H1 (cell line): ENCODE measurements around the gene LRRTM4. TPM values are rescaled to one million over a fixed set of nuclear protein-coding genes. Genes with fewer than 3 reads are reported as not detected.

Source experiments
- CTCF ChIA-PET: fragments of 300-600 bp; sonication (Branson Sonifier 250); formaldehyde crosslinking; loops from one replicate; lab custom pipeline; 2021; ENCODE audit not compliant: partially characterized antibody; lab: Charles Lee
- POLR2A ChIA-PET: fragments of 300-600 bp; sonication (Branson Sonifier 250); formaldehyde crosslinking; loops from one replicate; lab custom pipeline; 2021; ENCODE audit warnings: inconsistent platforms; ENCODE audit not compliant: partially characterized antibody; lab: Charles Lee
- DNase-seq, 2 experiments: peaks; one replicate each; pipeline versions ENCODE4 v3.0.0 to v3.0.0-alpha.2; 2010 to 2022; ENCODE audit warnings: low spot score in 2 of 2, low read depth in 1 of 2, mixed read lengths in 1 of 2
- FAIRE-seq: peaks from 2 replicates; lab custom pipeline; 2011; peaks lifted over from hg19 to GRCh38; lab: Jason Lieb, UNC
- H2AFZ ChIP-seq: 2 replicates; pipeline ENCODE4 v1.8.1; 2012; ENCODE audit warnings: low read length, inconsistent platforms
- H2AK5ac ChIP-seq: 2 replicates; pipeline ENCODE4 v1.6.1; 2013; ENCODE audit warnings: low read depth, low read length
- H2BK120ac ChIP-seq: replicated peaks from 2 replicates; pipeline ENCODE3; 2013; ENCODE audit warnings: low read depth, low read length, inconsistent platforms
- H2BK12ac ChIP-seq: 2 replicates; pipeline ENCODE4 v1.6.1; 2013; ENCODE audit warnings: low read depth, low read length
- H2BK15ac ChIP-seq: 2 replicates; pipeline ENCODE4 v1.6.1; 2013; ENCODE audit warnings: low read length
- H2BK20ac ChIP-seq: 2 replicates; pipeline ENCODE4 v1.6.1; 2013; ENCODE audit warnings: low read length
- H2BK5ac ChIP-seq: 2 replicates; pipeline ENCODE4 v1.6.1; 2013; ENCODE audit warnings: low read depth, low read length
- H3K14ac ChIP-seq: 2 replicates; pipeline ENCODE4 v1.6.1; 2013; ENCODE audit warnings: inconsistent platforms; ENCODE audit not compliant: insufficient read length
- H3K18ac ChIP-seq: 2 replicates; pipeline ENCODE4 v1.6.1; 2013; ENCODE audit warnings: low read length; ENCODE audit errors: extremely low read depth
- H3K23ac ChIP-seq: 2 replicates; pipeline ENCODE4 v1.6.1; 2013; ENCODE audit warnings: inconsistent platforms; ENCODE audit not compliant: insufficient read length
- H3K23me2 ChIP-seq: 2 replicates; pipeline ENCODE4 v1.6.1; 2013; ENCODE audit warnings: low read depth, low read length
- H3K27ac ChIP-seq: 2 replicates; pipeline ENCODE4 v1.6.1; 2011; ENCODE audit warnings: low read depth, low read length, inconsistent platforms
- H3K27me3 ChIP-seq, 4 experiments: replicated peaks in 1 of 4; 1 replicate in 1 of 4; 2 replicates in 3 of 4; pipeline versions ENCODE4 v1.6.1 to v1.8.1; 2011 to 2013; ENCODE audit warnings: low read length in 3 of 4, mild to moderate bottlenecking in 3 of 4, inconsistent platforms in 2 of 4, mixed read lengths in 2 of 4, moderate library complexity in 1 of 4; ENCODE audit not compliant: control insufficient read depth in 3 of 4, insufficient read depth in 3 of 4; ENCODE audit errors: extremely low read depth in 1 of 4
- H3K36me3 ChIP-seq, 4 experiments: 2 replicates each; pipeline versions ENCODE4 v1.6.1 to v1.8.1; 2011 to 2013; ENCODE audit warnings: mild to moderate bottlenecking in 4 of 4, low read length in 3 of 4, moderate library complexity in 2 of 4, control low read depth in 1 of 4, inconsistent platforms in 1 of 4; ENCODE audit not compliant: insufficient read depth in 4 of 4, control insufficient read depth in 2 of 4
- H3K4ac ChIP-seq: replicated peaks from 2 replicates; pipeline ENCODE3; 2013; ENCODE audit warnings: low read length, low read depth, mixed read lengths, inconsistent platforms; ENCODE audit not compliant: insufficient read length
- H3K4me1 ChIP-seq, 4 experiments: replicated peaks in 1 of 4; 1 replicate in 1 of 4; 2 replicates in 3 of 4; pipeline versions ENCODE4 v1.6.1 to v1.8.1; 2011 to 2013; ENCODE audit warnings: low read length in 3 of 4, inconsistent platforms in 2 of 4, mixed read lengths in 1 of 4; ENCODE audit not compliant: insufficient read depth in 4 of 4, control insufficient read depth in 3 of 4
- H3K4me2 ChIP-seq, 2 experiments: 2 replicates each; pipeline versions ENCODE4 v1.6.1 to v1.8.1; 2011 to 2013; ENCODE audit warnings: low read depth in 2 of 2, low read length in 2 of 2, control low read depth in 1 of 2, inconsistent platforms in 1 of 2, mild to moderate bottlenecking in 1 of 2; ENCODE audit not compliant: insufficient read depth in 1 of 2
- H3K4me3 ChIP-seq, 4 experiments: fragments of 200-600, 300-600 bp in 1 of 4; sonication (generic), shearing (Covaris generic), sonication (Bioruptor Twin) in 1 of 4; 2 replicates each; pipeline versions ENCODE4 v1.5.1 to v1.8.1; 2011 to 2016; ENCODE audit warnings: low read length in 4 of 4, low read depth in 3 of 4, control low read depth in 2 of 4, inconsistent platforms in 2 of 4, mild to moderate bottlenecking in 2 of 4, mixed read lengths in 1 of 4, moderate library complexity in 1 of 4; ENCODE audit not compliant: insufficient read depth in 2 of 4; ENCODE audit errors: extremely low read depth in 1 of 4
- H3K56ac ChIP-seq: replicated peaks from 2 replicates; pipeline ENCODE3; 2013; ENCODE audit warnings: low read depth, mild to moderate bottlenecking, mixed read lengths, low read length, inconsistent platforms; ENCODE audit not compliant: insufficient read length
- H3K79me1 ChIP-seq: 2 replicates; pipeline ENCODE4 v1.6.1; 2013; ENCODE audit warnings: low read depth, low read length, control low read depth
- H3K79me2 ChIP-seq, 2 experiments: 2 replicates each; pipeline versions ENCODE4 v1.6.1 to v1.8.1; 2012 to 2013; ENCODE audit warnings: low read length in 2 of 2, mild to moderate bottlenecking in 2 of 2, inconsistent platforms in 1 of 2; ENCODE audit not compliant: insufficient read depth in 2 of 2, control insufficient read depth in 1 of 2
- H3K9ac ChIP-seq, 4 experiments: replicated peaks in 1 of 4; 1 replicate in 1 of 4; 2 replicates in 3 of 4; pipeline versions ENCODE4 v1.6.1 to v1.8.1; 2011 to 2013; ENCODE audit warnings: low read depth in 3 of 4, low read length in 3 of 4, control low read depth in 2 of 4, mild to moderate bottlenecking in 2 of 4, moderate library complexity in 2 of 4, inconsistent platforms in 1 of 4; ENCODE audit errors: extremely low read depth in 1 of 4
- H3K9me3 ChIP-seq, 2 experiments: 2 replicates each; pipeline versions ENCODE4 v1.6.1 to v1.8.1; 2012 to 2013; ENCODE audit warnings: mild to moderate bottlenecking in 2 of 2, moderate library complexity in 2 of 2, control low read depth in 1 of 2, inconsistent platforms in 1 of 2, low read depth in 1 of 2, low read length in 1 of 2, mixed read lengths in 1 of 2; ENCODE audit not compliant: insufficient read depth in 2 of 2
- H4K20me1 ChIP-seq, 2 experiments: replicated peaks in 1 of 2; 2 replicates each; pipeline versions ENCODE3 to v1.8.1; 2011 to 2013; ENCODE audit warnings: inconsistent platforms in 2 of 2, low read length in 2 of 2, mild to moderate bottlenecking in 1 of 2; ENCODE audit not compliant: insufficient read depth in 2 of 2, control insufficient read depth in 1 of 2
- H4K5ac ChIP-seq: 2 replicates; pipeline ENCODE4 v1.6.1; 2013; ENCODE audit warnings: low read length, low read depth, mixed read lengths, inconsistent platforms; ENCODE audit not compliant: insufficient read length
- H4K8ac ChIP-seq: 2 replicates; pipeline ENCODE4 v1.8.0; 2013; ENCODE audit warnings: mild to moderate bottlenecking, moderate library complexity, low read length, inconsistent platforms; ENCODE audit not compliant: insufficient read depth; ENCODE audit errors: extremely low read depth
- H4K91ac ChIP-seq: replicated peaks from 2 replicates; pipeline ENCODE3; 2013; ENCODE audit warnings: low read length, mixed read lengths, inconsistent platforms; ENCODE audit not compliant: insufficient read length
- CBX5 ChIP-seq: fragments of 300-800, 300-1000 bp; sonication (generic); IDR thresholded peaks from 2 replicates; pipeline ENCODE4 v1.7.1; 2016; ENCODE audit warnings: antibody characterized with exemption, low read length, low read depth
- CBX8 ChIP-seq: fragments of 300-800, 300-1000 bp; sonication (generic); IDR thresholded peaks from 2 replicates; pipeline ENCODE4 v1.7.1; 2016; ENCODE audit warnings: low read depth, low read length, borderline replicate concordance
- CHD2 ChIP-seq: IDR thresholded peaks from 2 replicates; pipeline ENCODE4 v1.6.1; 2012; ENCODE audit warnings: low read length, improper control_type of control experiment
- EGR1 ChIP-seq: IDR thresholded peaks from 2 replicates; pipeline ENCODE4 v1.6.1; 2011; ENCODE audit warnings: low read depth, low read length, borderline replicate concordance
- GABPA ChIP-seq: IDR thresholded peaks from 2 replicates; pipeline ENCODE4 v1.6.1; 2011; ENCODE audit warnings: mild to moderate bottlenecking, low read length, moderate library complexity, borderline replicate concordance; ENCODE audit not compliant: insufficient read depth
- JUN ChIP-seq: IDR thresholded peaks from 2 replicates; pipeline ENCODE4 v1.6.1; 2011; ENCODE audit warnings: low read depth, mild to moderate bottlenecking, improper control_type of control experiment, low read length
- KDM4A ChIP-seq: IDR thresholded peaks from one replicate; pipeline ENCODE4 v1.7.1; 2012; ENCODE audit warnings: low read depth, mild to moderate bottlenecking, moderate library complexity, low read length, inconsistent platforms; ENCODE audit not compliant: severe bottlenecking
- NRF1 ChIP-seq: IDR thresholded peaks from 2 replicates; pipeline ENCODE4 v1.6.1; 2011; ENCODE audit warnings: mild to moderate bottlenecking, low read depth, low read length, improper control_type of control experiment
- POLR2A ChIP-seq, 2 experiments: IDR thresholded peaks; 1 replicate in 1 of 2; 2 replicates in 1 of 2; pipeline ENCODE4 v1.6.1; 2011; ENCODE audit warnings: low read depth in 2 of 2, low read length in 2 of 2, mild to moderate bottlenecking in 2 of 2; ENCODE audit errors: control extremely low read depth in 1 of 2
- POLR2AphosphoS5 ChIP-seq: IDR thresholded peaks from 2 replicates; pipeline ENCODE4 v1.6.1; 2011; ENCODE audit warnings: low read depth, low read length
- RBBP5 ChIP-seq: IDR thresholded peaks from 2 replicates; pipeline ENCODE4 v1.7.1; 2012; ENCODE audit warnings: low read depth, mild to moderate bottlenecking, inconsistent platforms, low read length, moderate library complexity, borderline replicate concordance
- SP2 ChIP-seq: IDR thresholded peaks from 2 replicates; pipeline ENCODE4 v1.6.1; 2012; ENCODE audit warnings: mild to moderate bottlenecking, low read length, inconsistent platforms
- SRF ChIP-seq: IDR thresholded peaks from 2 replicates; pipeline ENCODE4 v1.6.1; 2011; ENCODE audit warnings: mild to moderate bottlenecking, low read depth, low read length, moderate library complexity
- TCF12 ChIP-seq: IDR thresholded peaks from 2 replicates; pipeline ENCODE4 v1.6.1; 2011; ENCODE audit warnings: low read depth, mild to moderate bottlenecking, low read length
- USF2 ChIP-seq: IDR thresholded peaks from 2 replicates; pipeline ENCODE4 v1.6.1; 2011; ENCODE audit warnings: low read length, improper control_type of control experiment
- WGBS, 2 experiments: shearing (Covaris generic) in 1 of 2; methylation state at CpG; one replicate each; pipeline versions ENCODE4 v1.1.6 to v1.1.7; 2013 to 2015; ENCODE audit warnings: low lambda C conversion rate in 2 of 2, mixed read lengths in 2 of 2, inconsistent platforms in 1 of 2, low coverage in 1 of 2, missing lambda C conversion rate in 1 of 2; ENCODE audit not compliant: insufficient replicate concordance in 2 of 2, insufficient coverage in 1 of 2, insufficient read length in 1 of 2; ENCODE audit errors: extremely low coverage in 1 of 2, missing lambda C conversion rate in 1 of 2; 5-methylcytosine and 5-hydroxymethylcytosine counted together
- polyA plus RNA-seq, 7 experiments: library from polyadenylated mRNA; depleted of rRNA in 3 of 7; stranded (reverse) in 5 of 7; unstranded in 2 of 7; fragments of >200 nt in 5 of 7; fragments of 200-250 nt in 2 of 7; gene quantifications; 1 replicate in 5 of 7; 2 replicates in 1 of 7; 4 replicates in 1 of 7; pipeline versions ENCODE4 v1.2.1 to v1.2.3, GENCODE V29; 2011 to 2013; ENCODE audit warnings: missing spikeins in 2 of 7, mixed read lengths in 2 of 7
- total RNA-seq: library from RNA; stranded (reverse); fragmentation: NEBNext Ultra II Directional; extraction: Animal tissue kit (Norgen Biotek cat#: 25700); gene quantifications from 2 replicates; pipeline ENCODE4 v1.2.1, GENCODE V29; 2021

LRRTM4 gene
- total and polyA plus RNA-seq, 2 of the 8 experiments (the other 6 are each of a cell fraction or from before 2014, with no cell fraction given) = 3.6 to 9.5 TPM

- FAIRE-seq (no peak), DNase-seq (no peak)
- no peak overlapping the region for H2AFZ ChIP-seq
- H4K5ac ChIP-seq = no peak overlapping the region
- no peak overlapping the region for H3K4ac ChIP-seq
- no peak overlapping the region for H3K18ac ChIP-seq
- POLR2A ChIA-PET = no interaction called here
- no peaks in the 10 kb centered on the region for H3K23me2 ChIP-seq
- no peak overlapping the region for H3K23ac ChIP-seq
- no peak overlapping the region for H4K91ac ChIP-seq
- CTCF ChIA-PET = no interaction called here
- H2BK20ac ChIP-seq = no peak overlapping the region
- H2BK12ac ChIP-seq = no peak overlapping the region
- no peak overlapping the region for H3K56ac ChIP-seq
- H3K9ac ChIP-seq = no peak overlapping the region
- no peaks in the 10 kb centered on the region for H3K36me3 ChIP-seq
- H3K4me3 ChIP-seq = no peak overlapping the region
- no peak overlapping the region for H3K27ac ChIP-seq
- 86% methylated on average over 4 of the region's 4 CpGs; no CpG with 5 or more reads in 1 of the 2 experiments for WGBS, 2 experiments
- no peaks in the 10 kb centered on the region for H3K79me1 ChIP-seq
- H4K8ac ChIP-seq = no peak overlapping the region
- no peak for TF ChIP-seq NRF1
- no peak for TF ChIP-seq CHD2
- TF ChIP-seq KDM4A = no peak
- no peak for TF ChIP-seq USF2
- no peak for TF ChIP-seq POLR2A (IDR thresholded peaks at IDR 0.05; ENCODE audit: control extremely low read depth in 1 of 2, low read depth in 2 of 2, low read length in 2 of 2)
- TF ChIP-seq JUN = no peak
- TF ChIP-seq TCF12 = no peak
- TF ChIP-seq GABPA = no peak
- no peak for TF ChIP-seq POLR2AphosphoS5
- no peak for TF ChIP-seq RBBP5
- no peak for TF ChIP-seq SP2
- TF ChIP-seq SRF = no peak
- TF ChIP-seq EGR1 = no peak
- no peak for TF ChIP-seq CBX8
- no peak for TF ChIP-seq CBX5
- H2BK5ac ChIP-seq = no peak overlapping the region
- no peak overlapping the region for H2BK15ac ChIP-seq
- no peaks in the 10 kb centered on the region for H3K27me3 ChIP-seq
- peaks cover 0 to 2% (median 0%) of the 10 kb centered on the region in 4 experiments; a peak in 1 of 7 replicates for H3K4me1 ChIP-seq
- no peak overlapping the region for H3K14ac ChIP-seq
- no peaks in the 10 kb centered on the region for H3K79me2 ChIP-seq
- H3K4me2 ChIP-seq = no peak overlapping the region
- no peaks in the 10 kb centered on the region for H4K20me1 ChIP-seq
- no peaks in the 10 kb centered on the region for H3K9me3 ChIP-seq
- H2AK5ac ChIP-seq = no peak overlapping the region
- no peak overlapping the region for H2BK120ac ChIP-seq
Observed at GRCh38 chr2:77034445-77034844, 487.7 kb downstream of the LRRTM4 start.
